Omental fat pad (tissue), 4 donors: ENCODE results near the gene TBC1D16. TPM values are rescaled to one million over a fixed set of nuclear protein-coding genes. Genes with fewer than 3 reads are reported as not detected.
A peak's percentile ranks its signal among the peaks of the same experiment; 100 is the strongest.
"Not testable (repeated sequence)": the region's sequence is repeated elsewhere in the genome, so short reads cannot be mapped to it uniquely, and the experiment has no call there.

ENCODE experiments used
- ATAC-seq: fragments of 150-250 bp; one replicate; pipeline ENCODE4 v1.9.1; 2016; ENCODE audit warnings: mild to moderate bottlenecking, moderate library complexity; ENCODE audit not compliant: low FRiP score
- DNase-seq: peaks from one replicate; pipeline ENCODE4 v3.0.0-alpha.2; 2019; ENCODE audit warnings: low spot score
- total RNA-seq, 4 donors: library from RNA; depleted of rRNA; stranded (reverse); fragments of >200 nt; gene quantifications; one replicate each; pipeline ENCODE4 v1.1.0, GENCODE V29; 2016
- TF ChIP-seq, protein P1 (sequence below), 3 donors: fragments of 450-650 bp; IDR thresholded peaks; one replicate each; pipeline ENCODE4 v1.5.1; 2016 to 2017; ENCODE audit warnings: antibody characterized with exemption in 3 of 3, mild to moderate bottlenecking in 3 of 3, moderate library complexity in 2 of 3

The TBC1D16 gene
- total RNA-seq, 4 donors from 2014 or later = 46.1 to 97.9 (median 65.3) TPM

DNA sequence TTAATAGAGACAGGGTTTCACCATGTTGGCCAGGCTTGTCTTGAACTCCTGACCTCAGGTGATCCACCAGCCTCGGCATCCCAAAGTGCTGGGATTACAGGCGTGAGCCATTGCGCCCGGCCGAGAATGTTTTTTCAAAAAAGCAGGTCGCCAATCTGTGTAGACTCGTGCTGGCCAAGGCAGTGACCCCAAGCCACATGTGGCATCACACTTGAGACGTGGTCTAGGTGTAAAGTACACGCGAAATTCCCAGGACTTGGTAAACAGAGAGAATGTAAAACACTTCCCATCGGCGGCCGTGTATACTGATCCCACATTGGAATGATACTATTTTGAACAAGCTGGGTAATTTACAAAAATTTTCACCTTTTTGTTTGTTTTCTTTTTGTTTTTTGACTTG lies 41.1 kb downstream of the TBC1D16 start:
- TF ChIP-seq, protein P1, sequence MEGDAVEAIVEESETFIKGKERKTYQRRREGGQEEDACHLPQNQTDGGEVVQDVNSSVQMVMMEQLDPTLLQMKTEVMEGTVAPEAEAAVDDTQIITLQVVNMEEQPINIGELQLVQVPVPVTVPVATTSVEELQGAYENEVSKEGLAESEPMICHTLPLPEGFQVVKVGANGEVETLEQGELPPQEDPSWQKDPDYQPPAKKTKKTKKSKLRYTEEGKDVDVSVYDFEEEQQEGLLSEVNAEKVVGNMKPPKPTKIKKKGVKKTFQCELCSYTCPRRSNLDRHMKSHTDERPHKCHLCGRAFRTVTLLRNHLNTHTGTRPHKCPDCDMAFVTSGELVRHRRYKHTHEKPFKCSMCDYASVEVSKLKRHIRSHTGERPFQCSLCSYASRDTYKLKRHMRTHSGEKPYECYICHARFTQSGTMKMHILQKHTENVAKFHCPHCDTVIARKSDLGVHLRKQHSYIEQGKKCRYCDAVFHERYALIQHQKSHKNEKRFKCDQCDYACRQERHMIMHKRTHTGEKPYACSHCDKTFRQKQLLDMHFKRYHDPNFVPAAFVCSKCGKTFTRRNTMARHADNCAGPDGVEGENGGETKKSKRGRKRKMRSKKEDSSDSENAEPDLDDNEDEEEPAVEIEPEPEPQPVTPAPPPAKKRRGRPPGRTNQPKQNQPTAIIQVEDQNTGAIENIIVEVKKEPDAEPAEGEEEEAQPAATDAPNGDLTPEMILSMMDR (IDR thresholded peaks at IDR 0.05) = no peak
- ATAC-seq (no peak), DNase-seq (no peak)

DNA sequence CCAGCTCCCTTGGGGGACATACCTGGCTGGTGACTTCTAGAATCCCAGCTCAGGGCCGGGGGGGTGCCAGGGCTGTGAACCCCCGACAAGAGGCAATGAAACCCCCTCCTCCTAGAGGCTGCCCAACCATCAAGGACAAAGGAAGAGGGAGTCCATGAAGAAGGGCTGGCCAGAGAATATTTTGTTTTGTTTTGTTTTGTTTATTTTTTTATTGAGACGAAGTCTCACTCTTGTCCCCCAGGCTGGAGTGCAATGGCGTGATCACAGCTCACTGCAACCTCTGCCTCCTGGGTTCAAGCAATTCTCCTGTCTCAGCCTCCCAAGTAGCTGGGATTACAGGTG lies 41.5 kb downstream of the TBC1D16 start:
- not testable (repeated sequence) for ATAC-seq, DNase-seq

DNA sequence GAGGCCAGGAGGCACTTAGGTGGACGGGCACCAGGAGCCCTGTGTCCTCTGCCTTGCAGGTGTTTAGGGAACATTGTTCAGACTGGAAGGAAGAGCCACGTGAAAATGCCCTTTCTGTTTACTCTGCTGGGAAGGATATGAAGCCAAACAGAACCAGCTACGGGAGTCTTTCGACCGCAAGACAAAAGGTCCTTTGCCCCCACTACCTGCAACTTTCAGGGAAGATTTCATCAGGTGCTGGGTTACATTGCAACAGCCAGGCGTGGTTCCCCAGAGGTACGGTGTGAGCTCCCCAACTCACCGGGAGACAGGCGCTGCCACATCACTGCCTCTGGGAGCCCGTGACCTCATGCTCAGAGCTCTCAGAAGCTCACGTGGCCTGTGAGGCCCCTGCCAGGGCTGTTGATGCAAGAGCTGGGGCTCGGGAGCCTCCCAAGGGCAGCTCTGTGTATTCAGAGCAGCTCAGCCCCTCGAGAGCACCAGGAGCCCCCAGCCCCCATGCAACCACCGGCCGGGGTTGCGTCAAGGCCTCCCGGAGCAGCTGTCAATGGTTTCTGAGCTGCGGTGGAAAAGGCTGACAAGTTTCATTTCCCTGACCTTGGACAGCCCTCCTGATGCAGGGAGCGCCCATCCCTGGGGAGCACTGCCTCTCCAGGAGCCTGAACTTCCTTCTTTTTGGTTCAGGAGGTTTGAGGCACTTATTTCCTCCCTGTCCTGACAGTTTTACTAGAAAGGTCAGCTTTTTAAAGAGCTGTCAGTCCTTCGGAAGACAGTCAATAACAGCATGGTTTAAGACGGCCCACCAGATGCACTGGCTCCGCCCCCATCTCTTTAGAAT lies 42.1 kb downstream of the TBC1D16 start:
- peak; percentile 53 for ATAC-seq

DNA sequence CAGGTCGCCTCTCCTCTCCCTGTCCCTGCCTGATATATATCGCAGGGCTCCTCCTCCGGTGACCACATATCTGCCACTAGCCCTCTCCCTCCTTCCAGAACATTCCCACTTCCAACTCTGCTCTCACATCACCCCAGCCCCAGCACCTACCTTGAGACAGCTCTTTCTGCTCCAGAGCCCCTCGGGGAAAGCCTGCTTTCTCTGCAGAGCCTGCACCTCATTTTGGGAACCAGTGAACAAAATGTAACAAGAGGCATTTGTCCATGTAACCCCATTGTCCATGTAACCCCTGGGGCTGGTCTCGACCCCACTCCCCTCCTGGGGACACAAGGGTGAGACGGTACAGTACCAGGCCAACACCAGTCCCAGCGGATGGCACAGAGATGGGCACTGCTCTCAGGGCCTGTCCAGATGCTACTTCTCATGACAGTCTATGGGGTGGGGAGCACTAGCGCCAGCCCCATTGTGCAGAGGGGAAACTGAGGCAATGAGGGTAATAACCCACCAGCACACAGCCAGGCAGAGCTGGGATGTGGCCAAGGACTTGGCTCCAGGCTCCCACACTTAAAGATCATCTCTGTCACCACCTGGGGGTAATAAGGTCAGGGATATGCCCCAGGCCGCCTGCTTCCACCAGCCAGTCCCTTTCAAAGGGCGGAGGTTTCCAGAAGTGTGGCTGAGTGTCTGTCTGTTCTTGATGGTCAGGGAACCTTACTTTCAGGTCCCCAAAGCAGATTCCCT lies 42.9 kb downstream of the TBC1D16 start:
- TF ChIP-seq, protein P1 (IDR thresholded peaks at IDR 0.05) = no peak
- ATAC-seq = no peak
- DNase-seq = no peak

More for the DNA sequence above, 42.1 kb downstream of the TBC1D16 start:
- TF ChIP-seq, protein P1 (IDR thresholded peaks at IDR 0.05) = no peak
- DNase-seq = peak; percentile 52

DNA sequence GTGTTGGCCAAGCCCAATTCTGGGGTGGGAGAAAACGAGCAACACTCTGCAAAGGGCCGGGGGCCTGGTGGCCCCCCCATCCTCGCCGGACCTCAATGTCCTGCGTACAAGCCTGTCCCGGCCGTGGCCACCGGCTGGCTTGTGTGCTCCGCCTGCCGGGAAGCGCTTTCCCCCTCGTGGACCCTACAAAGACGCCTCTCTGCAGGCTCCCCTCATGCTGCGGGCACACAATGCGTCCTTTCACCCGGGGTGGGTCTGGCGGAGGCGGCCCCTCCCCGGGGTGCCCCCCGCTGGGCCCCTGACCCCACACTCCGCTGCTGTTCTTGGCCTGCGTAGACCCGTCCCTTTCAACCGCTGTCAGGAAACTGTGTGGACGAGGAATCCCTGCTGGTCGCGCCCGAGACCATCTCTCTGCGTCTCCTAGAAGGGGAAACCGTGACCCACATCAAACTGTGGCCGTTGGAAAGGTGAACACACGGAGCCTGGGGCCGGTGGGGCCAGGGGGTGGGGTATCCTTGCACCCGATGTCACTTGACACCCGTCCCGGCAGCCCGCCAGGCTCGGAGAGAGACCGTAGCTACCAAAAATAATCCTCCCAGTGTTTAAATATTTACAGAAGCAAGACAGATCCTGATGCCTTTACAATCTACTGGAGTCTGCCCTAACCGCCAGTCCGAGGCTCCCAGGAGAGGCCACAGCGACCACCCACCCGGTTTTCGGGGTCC lies 43.6 kb downstream of the TBC1D16 start:
- no peak for DNase-seq
- TF ChIP-seq, protein P1 (IDR thresholded peaks at IDR 0.05) = no peak

DNA sequence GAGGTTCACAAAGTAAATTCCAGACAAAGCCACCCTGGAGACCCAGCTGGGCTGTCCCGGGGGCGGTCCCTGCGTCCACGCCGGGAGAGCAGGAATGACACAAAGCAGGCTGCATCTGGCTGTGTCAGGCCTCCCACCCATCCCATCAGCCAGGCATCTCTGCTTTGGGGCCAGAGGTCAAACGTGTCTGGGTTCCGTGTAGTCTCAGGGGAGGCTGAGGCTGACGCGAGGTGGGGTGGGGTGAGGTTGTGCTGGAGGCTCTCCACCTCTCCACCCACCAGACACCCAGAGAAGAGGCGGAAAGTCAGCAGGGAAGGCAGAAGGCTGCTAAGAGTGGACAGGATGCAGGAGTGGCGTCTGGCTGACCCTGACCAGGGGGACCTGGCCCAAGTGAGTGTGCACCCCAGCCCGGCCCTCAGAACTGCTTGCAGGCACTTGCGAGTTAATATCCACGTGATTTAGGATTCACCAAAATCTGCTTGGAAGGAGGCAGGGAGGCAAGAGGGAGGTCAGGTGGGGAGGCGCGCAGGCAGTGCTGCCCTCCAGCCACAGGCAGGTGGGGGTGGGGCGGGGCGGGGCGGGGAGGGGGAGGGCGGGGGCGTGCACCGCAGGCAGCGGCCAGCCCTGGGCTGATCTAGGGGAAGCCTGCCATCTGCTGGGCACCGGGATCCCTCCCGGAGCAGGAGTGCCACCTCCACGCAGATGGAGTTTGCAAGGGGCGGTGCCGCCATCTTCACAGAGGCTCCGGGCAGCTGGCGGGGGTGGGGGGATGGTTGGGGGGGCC lies 44.3 kb downstream of the TBC1D16 start:
- TF ChIP-seq, protein P1 (IDR thresholded peaks at IDR 0.05) = no peak
- ATAC-seq = peak; percentile 52

More for the DNA sequence above, 43.6 kb downstream of the TBC1D16 start:
- ATAC-seq = no peak

More for the DNA sequence above, 44.3 kb downstream of the TBC1D16 start:
- no peak for DNase-seq
